ENCODE data around the gene EIF4EBP3. TPM values are rescaled to one million over a fixed set of nuclear protein-coding genes. Genes with fewer than 3 reads are reported as not detected.

Gene EIF4EBP3
- total and polyA plus RNA-seq, 9 of the 15 experiments (the other 6 are each of a cell fraction or from before 2014, with no cell fraction given), result 1.3 to 7.5 (median 3.8) TPM

GRCh38 chr5:140554454-140554853 lies 7.0 kb downstream of the EIF4EBP3 start (continued):
- TF ChIP-seq REST (IDR thresholded peaks at IDR 0.05; ENCODE audit: borderline replicate concordance) (0 out of 2 replicates have a peak, but pooled peaks have one; percentile 8), REST (CRISPR knock-in tag; IDR thresholded peaks at IDR 0.05; ENCODE audit: low read depth) (no peak), C11orf30 (IDR thresholded peaks at IDR 0.05; ENCODE audit: low read depth) (0 out of 2 replicates have a peak, but pooled peaks have one; percentile 4), ZBTB26 (CRISPR knock-in tag; IDR thresholded peaks at IDR 0.05) (0 out of 2 replicates have a peak, but pooled peaks have one; percentile 17), ZKSCAN8 (CRISPR knock-in tag; IDR thresholded peaks at IDR 0.05) (no peak), ATF7 (IDR thresholded peaks at IDR 0.05) (peak; percentile 60; the same call in 1 of the 2 replicates), EHMT2 (IDR thresholded peaks at IDR 0.05) (0 out of 2 replicates have a peak, but pooled peaks have one; percentile 59), THRB (CRISPR knock-in tag; conservative IDR thresholded peaks at IDR 0.05) (0 out of 2 replicates have a peak, but pooled peaks have one; percentile 48), MYC (IDR thresholded peaks at IDR 0.05; ENCODE audit: low read depth, low read length) (peak; percentile 26; the same call in 1 of the 2 replicates), MYC (CRISPR knock-in tag; IDR thresholded peaks at IDR 0.05; ENCODE audit: borderline replicate concordance, low read depth) (no peak), STAG1 (CRISPR knock-in tag; IDR thresholded peaks at IDR 0.05; ENCODE audit: borderline replicate concordance) (no peak), JUN (IDR thresholded peaks at IDR 0.05; ENCODE audit: borderline replicate concordance, low read depth, low read length) (peak; percentile 81), JUN (CRISPR knock-in tag; IDR thresholded peaks at IDR 0.05; ENCODE audit: borderline replicate concordance) (no peak), FOXK2 (conservative IDR thresholded peaks at IDR 0.05 in 1 of 2, IDR thresholded peaks at IDR 0.05 in 1 of 2; ENCODE audit: low read depth in 2 of 2) (0 out of 4 replicates have a peak, but pooled peaks of 1 of the 2 experiments have one; percentile 17), TRIM24 (IDR thresholded peaks at IDR 0.05) (peak; percentile 39 to 57; a peak in 2 of 4 replicates), CBFA2T3 (IDR thresholded peaks at IDR 0.05) (peak; percentile 62), ATF3 (IDR thresholded peaks at IDR 0.05) (peak; percentile 99), ATF3 (CRISPR knock-in tag; conservative IDR thresholded peaks at IDR 0.05) (peak; percentile 42; the same call in 1 of the 2 replicates), L3MBTL2 (IDR thresholded peaks at IDR 0.05) (no peak)
